DOHH2 (cell line): Measurements from ENCODE around the gene NOCT.
"Not testable (repeated sequence)": the region's sequence is repeated elsewhere in the genome, so short reads cannot be mapped to it uniquely, and the experiment has no call there.

ENCODE experiments used
- H3F3A ChIP-seq: fragments of 200-600 bp; sonication (generic), shearing (Covaris generic); 2 replicates; pipeline ENCODE4 v1.6.0; 2016; ENCODE audit warnings: antibody characterized with exemption, mild to moderate bottlenecking; ENCODE audit not compliant: control insufficient read depth, insufficient read depth
- H3K27ac ChIP-seq: fragments of 200-600 bp; sonication (generic); 2 replicates; pipeline ENCODE4 v1.5.1; 2014; ENCODE audit warnings: low read depth, mild to moderate bottlenecking, low read length, moderate library complexity
- H3K27me3 ChIP-seq: fragments of 200-600 bp; sonication (generic); 2 replicates; pipeline ENCODE4 v1.6.1; 2014; ENCODE audit warnings: mild to moderate bottlenecking, low read length, mixed read lengths; ENCODE audit not compliant: control insufficient read depth
- H3K36me3 ChIP-seq: fragments of 200-600 bp; sonication (generic); 2 replicates; pipeline ENCODE4 v1.6.1; 2014; ENCODE audit warnings: mild to moderate bottlenecking, low read length, moderate library complexity, mixed read lengths; ENCODE audit not compliant: control insufficient read depth
- H3K4me1 ChIP-seq: fragments of 200-600 bp; sonication (generic); 2 replicates; pipeline ENCODE4 v1.6.1; 2014; ENCODE audit warnings: mild to moderate bottlenecking, low read length, mixed read lengths; ENCODE audit not compliant: control insufficient read depth
- H3K4me2 ChIP-seq: fragments of 200-600 bp; sonication (generic); 2 replicates; pipeline ENCODE4 v1.6.0; 2014; ENCODE audit warnings: mild to moderate bottlenecking, low read length, moderate library complexity
- H3K4me3 ChIP-seq: fragments of 200-600 bp; sonication (generic); 2 replicates; pipeline ENCODE4 v1.5.1; 2014; ENCODE audit warnings: mild to moderate bottlenecking, low read length, mixed read lengths
- H3K79me2 ChIP-seq: fragments of 200-600 bp; sonication (generic); 2 replicates; pipeline ENCODE4 v1.6.1; 2014; ENCODE audit warnings: mild to moderate bottlenecking, low read length, mixed read lengths; ENCODE audit not compliant: control insufficient read depth
- H3K9me2 ChIP-seq: fragments of 200-600 bp; sonication (generic); replicated peaks from 2 replicates; pipeline ENCODE4 v1.6.1; 2014; ENCODE audit warnings: mild to moderate bottlenecking, low read length, mixed read lengths; ENCODE audit not compliant: control insufficient read depth
- H3K9me3 ChIP-seq: fragments of 200-600 bp; sonication (generic); 2 replicates; pipeline ENCODE4 v1.6.1; 2014; ENCODE audit warnings: antibody characterized with exemption, low read length, mixed read lengths; ENCODE audit not compliant: control insufficient read depth, insufficient read depth
- H4K20me1 ChIP-seq: fragments of 200-600 bp; sonication (generic); 2 replicates; pipeline ENCODE4 v1.6.0; 2014; ENCODE audit warnings: low read depth, mild to moderate bottlenecking, antibody characterized with exemption, low read length, moderate library complexity; ENCODE audit not compliant: control insufficient read depth, insufficient read depth
- EZH2phosphoT487 ChIP-seq: fragments of 200-600 bp; sonication (generic); IDR thresholded peaks from 2 replicates; pipeline ENCODE4 v1.6.1; 2017; ENCODE audit warnings: borderline replicate concordance, mild to moderate bottlenecking, antibody characterized with exemption, low read length, moderate library complexity, mixed read lengths
- TF ChIP-seq, protein P1 (sequence below): fragments of 200-600 bp; sonication (generic); IDR thresholded peaks from one replicate; pipeline ENCODE4 v1.5.1; 2014; ENCODE audit warnings: antibody characterized with exemption, mild to moderate bottlenecking, low read depth, low read length; ENCODE audit not compliant: poor library complexity, severe bottlenecking

NOCT gene

DNA sequence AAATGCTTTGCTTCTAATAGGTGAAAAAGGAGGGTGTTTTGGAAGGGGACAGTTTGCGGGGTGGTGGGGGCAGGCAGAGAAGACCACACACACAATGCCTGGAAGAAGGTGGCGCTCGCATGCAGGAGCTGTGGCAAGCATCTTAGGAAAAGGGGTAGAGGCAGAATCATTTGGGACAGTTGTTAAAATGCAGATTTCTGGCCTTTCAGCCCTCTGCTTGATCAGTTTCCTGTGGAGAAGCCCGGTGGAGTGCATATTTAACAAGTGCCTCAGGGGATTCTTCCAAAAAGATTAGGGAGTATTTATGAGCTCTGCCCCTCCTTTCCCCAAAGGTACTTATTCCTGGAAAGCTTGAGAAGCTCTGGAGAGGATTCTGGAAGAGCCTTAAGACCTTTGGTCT lies 4.8 kb downstream of the NOCT start:
- H3K4me2 ChIP-seq = no peak overlapping the region
- peaks cover 98% of the 10 kb centered on the region for H3K79me2 ChIP-seq
- H3K4me3 ChIP-seq = no peak overlapping the region
- no peaks in the 10 kb centered on the region for H3F3A ChIP-seq
- H4K20me1 ChIP-seq = peaks cover 21% of the 10 kb centered on the region; the same call in 1 of the 2 replicates
- H3K27me3 ChIP-seq = no peaks in the 10 kb centered on the region
- TF ChIP-seq, protein P1, sequence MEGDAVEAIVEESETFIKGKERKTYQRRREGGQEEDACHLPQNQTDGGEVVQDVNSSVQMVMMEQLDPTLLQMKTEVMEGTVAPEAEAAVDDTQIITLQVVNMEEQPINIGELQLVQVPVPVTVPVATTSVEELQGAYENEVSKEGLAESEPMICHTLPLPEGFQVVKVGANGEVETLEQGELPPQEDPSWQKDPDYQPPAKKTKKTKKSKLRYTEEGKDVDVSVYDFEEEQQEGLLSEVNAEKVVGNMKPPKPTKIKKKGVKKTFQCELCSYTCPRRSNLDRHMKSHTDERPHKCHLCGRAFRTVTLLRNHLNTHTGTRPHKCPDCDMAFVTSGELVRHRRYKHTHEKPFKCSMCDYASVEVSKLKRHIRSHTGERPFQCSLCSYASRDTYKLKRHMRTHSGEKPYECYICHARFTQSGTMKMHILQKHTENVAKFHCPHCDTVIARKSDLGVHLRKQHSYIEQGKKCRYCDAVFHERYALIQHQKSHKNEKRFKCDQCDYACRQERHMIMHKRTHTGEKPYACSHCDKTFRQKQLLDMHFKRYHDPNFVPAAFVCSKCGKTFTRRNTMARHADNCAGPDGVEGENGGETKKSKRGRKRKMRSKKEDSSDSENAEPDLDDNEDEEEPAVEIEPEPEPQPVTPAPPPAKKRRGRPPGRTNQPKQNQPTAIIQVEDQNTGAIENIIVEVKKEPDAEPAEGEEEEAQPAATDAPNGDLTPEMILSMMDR = no peak
- peaks cover 39% of the 10 kb centered on the region for H3K4me1 ChIP-seq
- no peaks in the 10 kb centered on the region for H3K9me3 ChIP-seq
- peaks cover 25% of the 10 kb centered on the region for H3K36me3 ChIP-seq
- H3K27ac ChIP-seq = no peak overlapping the region
- no peaks in the 10 kb centered on the region for H3K9me2 ChIP-seq

DNA sequence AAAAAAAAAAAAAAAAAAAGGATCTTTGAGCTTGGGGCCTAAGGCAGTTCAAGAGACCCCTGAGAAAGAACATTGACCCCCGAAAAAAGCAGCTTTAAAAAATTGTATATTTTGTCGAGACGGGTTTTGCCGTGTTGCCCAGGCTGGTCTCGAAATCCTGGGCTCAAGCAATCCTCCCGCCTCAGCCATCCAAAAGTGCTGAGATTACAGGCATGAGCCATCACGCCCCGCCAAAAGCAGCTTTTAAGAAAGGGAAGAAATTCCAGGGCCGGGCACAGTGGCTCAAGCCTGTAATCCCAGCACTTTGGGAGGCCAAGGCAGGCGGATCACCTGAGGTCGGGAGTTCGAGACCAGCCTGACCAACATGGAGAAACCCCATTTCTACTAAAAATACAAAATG lies 5.5 kb downstream of the NOCT start:
- Histone ChIP-seq H3K79me2 (peaks cover 100% of the 10 kb centered on the region), H4K20me1 (peaks cover 21% of the 10 kb centered on the region; the same call in 1 of the 2 replicates), H3K36me3 (peaks cover 25% of the 10 kb centered on the region), H3K4me1 (peaks cover 39% of the 10 kb centered on the region), H3K4me2 (peak overlapping the region; percentile 1; the same call in 1 of the 2 replicates)
- H3K9me3 ChIP-seq, H3K4me3 ChIP-seq, H3K27ac ChIP-seq, H3K27me3 ChIP-seq, H3K9me2 ChIP-seq, H3F3A ChIP-seq: not testable (repeated sequence)

DNA sequence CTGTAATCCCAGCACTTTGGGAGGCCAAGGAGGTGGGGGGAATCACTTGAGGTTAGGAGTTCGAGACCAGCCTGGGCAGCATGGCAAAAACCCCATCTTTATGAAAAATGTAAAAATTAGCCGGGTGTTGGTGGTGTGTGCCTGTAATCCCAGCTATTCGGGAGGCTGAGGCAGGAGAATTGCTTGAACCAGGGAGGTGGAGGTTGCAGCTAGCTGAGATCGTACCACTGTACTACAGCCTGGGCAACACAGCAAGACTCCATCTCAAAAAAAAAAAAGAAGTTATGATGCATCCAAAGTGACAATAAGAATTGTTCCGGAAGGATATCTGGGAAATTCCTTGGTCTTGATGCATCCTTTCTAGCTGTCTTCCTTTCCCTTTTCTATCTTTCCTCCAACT lies 7.3 kb downstream of the NOCT start:
- no peak overlapping the region for H3K27ac ChIP-seq
- peaks cover 21% of the 10 kb centered on the region; the same call in 1 of the 2 replicates for H4K20me1 ChIP-seq
- no peak for TF ChIP-seq EZH2phosphoT487
- TF ChIP-seq, protein P1 = no peak
- H3K4me3 ChIP-seq = no peak overlapping the region
- no peaks in the 10 kb centered on the region for H3K9me2 ChIP-seq
- H3K4me1 ChIP-seq = peaks cover 36% of the 10 kb centered on the region
- H3K36me3 ChIP-seq = peaks cover 26% of the 10 kb centered on the region
- no peaks in the 10 kb centered on the region for H3K27me3 ChIP-seq
- peaks cover 1% of the 10 kb centered on the region; the same call in 1 of the 2 replicates for H3F3A ChIP-seq
- no peak overlapping the region for H3K4me2 ChIP-seq
- peaks cover 97% of the 10 kb centered on the region for H3K79me2 ChIP-seq
- no peaks in the 10 kb centered on the region for H3K9me3 ChIP-seq

DNA sequence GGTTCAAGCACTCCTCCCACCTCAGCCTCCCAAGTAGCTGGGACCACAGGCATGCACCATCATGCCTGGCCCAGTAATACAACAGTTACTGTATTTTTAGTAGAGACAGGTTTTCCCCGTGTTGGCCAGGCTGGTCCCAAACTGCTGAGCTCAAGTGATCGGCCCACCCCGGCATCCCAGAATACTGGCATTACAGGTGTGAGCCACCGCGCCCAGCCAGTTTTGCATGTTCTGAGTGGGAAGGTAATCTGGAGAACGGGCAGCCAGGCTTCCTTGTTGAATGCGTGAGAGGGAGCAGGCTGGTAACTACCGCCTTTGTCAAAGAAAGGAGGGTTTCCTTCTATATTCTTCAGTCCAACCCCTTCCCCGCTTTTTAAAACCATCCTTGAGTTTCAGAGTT lies 9.1 kb downstream of the NOCT start:
- no peaks in the 10 kb centered on the region for H3K9me2 ChIP-seq
- H3F3A ChIP-seq = peaks cover 12% of the 10 kb centered on the region
- peaks cover 16% of the 10 kb centered on the region; the same call in 1 of the 2 replicates for H4K20me1 ChIP-seq
- no peak overlapping the region for H3K4me3 ChIP-seq
- H3K4me1 ChIP-seq = peaks cover 20% of the 10 kb centered on the region
- TF ChIP-seq EZH2phosphoT487 = no peak
- TF ChIP-seq, protein P1 = no peak
- H3K9me3 ChIP-seq = no peaks in the 10 kb centered on the region
- peaks cover 14% of the 10 kb centered on the region for H3K36me3 ChIP-seq
- H3K27me3 ChIP-seq = no peaks in the 10 kb centered on the region
- H3K79me2 ChIP-seq = peaks cover 94% of the 10 kb centered on the region
- no peak overlapping the region for H3K4me2 ChIP-seq
- H3K27ac ChIP-seq = no peak overlapping the region
